ENCODE measurements around the gene RPS15.
A peak's percentile ranks its signal among the peaks of the same experiment; 100 is the strongest.

RPS15 gene

GRCh38 chr19:1438035-1438932, at the start of gene RPS15:
RPS15 (plus strand) TSS chr19:1438396; CDS start chr19:1438426, 30 bp downstream.
- DNase-seq = peak; percentile 89

GRCh38 chr19:1388637-1389026, 49.6 kb upstream of the RPS15 start:
- DNase-seq = no peak

- no peak for DNase-seq
Observed at GRCh38 chr19:1389033-1389940, 48.9 kb upstream of the RPS15 start.

GRCh38 chr19:1390890-1391423, 47.2 kb upstream of the RPS15 start:
- DNase-seq = no peak

- DNase-seq = no peak
Observed at GRCh38 chr19:1392407-1392806, 45.8 kb upstream of the RPS15 start.

GRCh38 chr19:1392939-1393530, 45.2 kb upstream of the RPS15 start:
- DNase-seq = no peak

- no peak for DNase-seq
Observed at GRCh38 chr19:1393841-1394240, 44.4 kb upstream of the RPS15 start.

- DNase-seq = no peak
Observed at GRCh38 chr19:1394252-1395193, 43.7 kb upstream of the RPS15 start.

GRCh38 chr19:1395194-1396018, 42.8 kb upstream of the RPS15 start:
- no peak for DNase-seq

GRCh38 chr19:1396019-1396767, 42.0 kb upstream of the RPS15 start:
- no peak for DNase-seq

- DNase-seq = no peak
Observed at GRCh38 chr19:1396768-1397679, 41.2 kb upstream of the RPS15 start.

GRCh38 chr19:1397838-1398237, 40.4 kb upstream of the RPS15 start:
- no peak for DNase-seq

- no peak for DNase-seq
Observed at GRCh38 chr19:1399079-1399478, 39.1 kb upstream of the RPS15 start.

- DNase-seq = no peak
Observed at GRCh38 chr19:1399745-1400144, 38.5 kb upstream of the RPS15 start.

- DNase-seq = no peak
Observed at GRCh38 chr19:1400281-1401137, 37.7 kb upstream of the RPS15 start.

GRCh38 chr19:1401138-1401888, 36.9 kb upstream of the RPS15 start, which contains the start of gene GAMT:
GAMT (minus strand) TSS chr19:1401542; CDS start chr19:1401476, 66 bp downstream.
- DNase-seq = no peak

GRCh38 chr19:1401889-1402217, 36.3 kb upstream of the RPS15 start:
- no peak for DNase-seq

Data from NCI-H2029 (cell line).